ENCODE measurements around the gene SEC14L5.

Gene SEC14L5

GRCh38 chr16:5062790-5063765 is 104.9 kb downstream of the SEC14L5 start:
- ChIA-PET POLR2A (no interaction called here), CTCF (interaction anchor here (0.7 to 0.9 kb wide), 2 partner anchors 8 to 70 kb away, joined by 3 to 5 read pairs; partner anchors contain the start of gene ALG1)
- Histone ChIP-seq H3K4me3 (ENCODE audit: low read depth, low read length) (no peak overlapping the region), H3K4me1 (ENCODE audit: control insufficient read depth, insufficient read depth, low read length) (peaks cover 14% of the 10 kb centered on the region), H3K36me3 (ENCODE audit: control insufficient read depth in 2 of 2, insufficient read depth in 1 of 2, low read length in 2 of 2) (no peaks in the 10 kb centered on the region), H3K9me3 (ENCODE audit: control insufficient read depth, insufficient read depth, low read depth, low read length) (no peaks in the 10 kb centered on the region), H3K27ac (ENCODE audit: extremely low read depth, low read depth, low read length) (no peak overlapping the region)
- TF ChIP-seq CTCF (tag by site-specific recombination; IDR thresholded peaks at IDR 0.05) (peak; percentile 31; the same call in 1 of the 2 replicates), ZNF18 (tag by site-specific recombination; IDR thresholded peaks at IDR 0.05) (peak; percentile 73), ZIC2 (tag by site-specific recombination; IDR thresholded peaks at IDR 0.05) (0 out of 2 replicates have a peak, but pooled peaks have one; percentile 11), ZNF654 (tag by site-specific recombination; IDR thresholded peaks at IDR 0.05; ENCODE audit: low read depth) (peak; percentile 14; the same call in 1 of the 2 replicates), HIC1 (tag by site-specific recombination; IDR thresholded peaks at IDR 0.05) (no peak), ZNF211 (tag by site-specific recombination; IDR thresholded peaks at IDR 0.05; ENCODE audit: low read depth) (no peak)
- TF ChIP-seq, protein P1, sequence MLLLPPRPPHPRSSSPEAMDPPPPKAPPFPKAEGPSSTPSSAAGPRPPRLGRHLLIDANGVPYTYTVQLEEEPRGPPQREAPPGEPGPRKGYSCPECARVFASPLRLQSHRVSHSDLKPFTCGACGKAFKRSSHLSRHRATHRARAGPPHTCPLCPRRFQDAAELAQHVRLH (tag by site-specific recombination; IDR thresholded peaks at IDR 0.05), result 0 out of 2 replicates have a peak, but pooled peaks have one; percentile 27

DNA sequence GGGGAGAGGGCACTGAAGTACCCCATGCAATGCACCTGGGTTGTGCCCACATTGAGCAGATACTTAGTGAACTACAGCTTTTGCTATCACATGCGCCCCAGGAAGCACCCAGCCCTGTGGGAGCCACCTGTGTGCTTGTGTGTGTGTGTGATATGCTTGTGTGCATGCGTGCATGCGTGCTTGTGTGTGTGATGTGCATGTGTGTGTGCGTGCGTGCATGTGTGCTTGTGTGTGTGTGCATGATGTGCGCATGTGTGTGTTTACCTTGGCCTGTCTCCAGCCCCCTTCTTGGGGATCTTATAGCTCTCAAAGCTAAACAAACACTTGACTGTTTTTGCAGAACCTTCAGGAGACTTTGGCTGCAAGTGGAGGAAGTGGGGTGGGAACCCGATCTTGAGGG is 106.8 kb downstream of the SEC14L5 start:
- POLR2A ChIA-PET, result no interaction called here
- CTCF ChIA-PET, result interaction anchor here (0.6 to 1.2 kb wide), 3 partner anchors 10 to 547 kb away, joined by 3 read pairs; no protein-coding TSS in a partner anchor
- H3K27ac ChIP-seq (ENCODE audit: extremely low read depth, low read depth, low read length), result no peak overlapping the region
- no peak overlapping the region for H3K4me3 ChIP-seq (ENCODE audit: low read depth, low read length)
- no peaks in the 10 kb centered on the region for H3K9me3 ChIP-seq (ENCODE audit: control insufficient read depth, insufficient read depth, low read depth, low read length)
- peaks cover 14% of the 10 kb centered on the region for H3K4me1 ChIP-seq (ENCODE audit: control insufficient read depth, insufficient read depth, low read length)
- no peaks in the 10 kb centered on the region for H3K36me3 ChIP-seq (ENCODE audit: control insufficient read depth in 2 of 2, insufficient read depth in 1 of 2, low read length in 2 of 2)
- TF ChIP-seq ZSCAN16 (tag by site-specific recombination; IDR thresholded peaks at IDR 0.05) (peak; percentile 61; the same call in 1 of the 2 replicates), OSR2 (tag by site-specific recombination; IDR thresholded peaks at IDR 0.05) (peak; percentile 59), ZNF214 (tag by site-specific recombination; IDR thresholded peaks at IDR 0.05; ENCODE audit: borderline replicate concordance) (no peak), ZFP69B (tag by site-specific recombination; IDR thresholded peaks at IDR 0.05) (0 out of 2 replicates have a peak, but pooled peaks have one; percentile 35), TSHZ1 (tag by site-specific recombination; IDR thresholded peaks at IDR 0.05; ENCODE audit: borderline replicate concordance) (no peak), BCL6B (tag by site-specific recombination; IDR thresholded peaks at IDR 0.05) (0 out of 2 replicates have a peak, but pooled peaks have one; percentile 19), ZNF701 (tag by site-specific recombination; IDR thresholded peaks at IDR 0.05) (peak; percentile 80; the same call in 1 of the 2 replicates), ZNF423 (tag by site-specific recombination; IDR thresholded peaks at IDR 0.05) (no peak)
- TF ChIP-seq, protein P2, sequence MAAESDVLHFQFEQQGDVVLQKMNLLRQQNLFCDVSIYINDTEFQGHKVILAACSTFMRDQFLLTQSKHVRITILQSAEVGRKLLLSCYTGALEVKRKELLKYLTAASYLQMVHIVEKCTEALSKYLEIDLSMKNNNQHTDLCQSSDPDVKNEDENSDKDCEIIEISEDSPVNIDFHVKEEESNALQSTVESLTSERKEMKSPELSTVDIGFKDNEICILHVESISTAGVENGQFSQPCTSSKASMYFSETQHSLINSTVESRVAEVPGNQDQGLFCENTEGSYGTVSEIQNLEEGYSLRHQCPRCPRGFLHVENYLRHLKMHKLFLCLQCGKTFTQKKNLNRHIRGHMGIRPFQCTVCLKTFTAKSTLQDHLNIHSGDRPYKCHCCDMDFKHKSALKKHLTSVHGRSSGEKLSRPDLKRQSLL (tag by site-specific recombination; IDR thresholded peaks at IDR 0.05), result no peak
- TF ChIP-seq, protein P3, sequence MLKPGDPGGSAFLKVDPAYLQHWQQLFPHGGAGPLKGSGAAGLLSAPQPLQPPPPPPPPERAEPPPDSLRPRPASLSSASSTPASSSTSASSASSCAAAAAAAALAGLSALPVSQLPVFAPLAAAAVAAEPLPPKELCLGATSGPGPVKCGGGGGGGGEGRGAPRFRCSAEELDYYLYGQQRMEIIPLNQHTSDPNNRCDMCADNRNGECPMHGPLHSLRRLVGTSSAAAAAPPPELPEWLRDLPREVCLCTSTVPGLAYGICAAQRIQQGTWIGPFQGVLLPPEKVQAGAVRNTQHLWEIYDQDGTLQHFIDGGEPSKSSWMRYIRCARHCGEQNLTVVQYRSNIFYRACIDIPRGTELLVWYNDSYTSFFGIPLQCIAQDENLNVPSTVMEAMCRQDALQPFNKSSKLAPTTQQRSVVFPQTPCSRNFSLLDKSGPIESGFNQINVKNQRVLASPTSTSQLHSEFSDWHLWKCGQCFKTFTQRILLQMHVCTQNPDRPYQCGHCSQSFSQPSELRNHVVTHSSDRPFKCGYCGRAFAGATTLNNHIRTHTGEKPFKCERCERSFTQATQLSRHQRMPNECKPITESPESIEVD (tag by site-specific recombination; IDR thresholded peaks at IDR 0.05), result no peak

All from HEK293 (cell line).